Nephron (organoid): ENCODE data around the gene PELI2.

ENCODE experiments used
- H3K27ac Mint-ChIP-seq, 3 experiments: 2 replicates each; pipeline ENCODE4 v1.8.0; 2020; ENCODE audit warnings: mixed read lengths in 3 of 3, mild to moderate bottlenecking in 2 of 3, moderate library complexity in 1 of 3
- H3K27me3 Mint-ChIP-seq: 2 replicates; pipeline ENCODE4 v1.8.0; 2021; ENCODE audit warnings: low read depth, mild to moderate bottlenecking, moderate library complexity, mixed read lengths
- H3K36me3 Mint-ChIP-seq: 2 replicates; pipeline ENCODE4 v1.8.0; 2020; ENCODE audit warnings: low read depth, mixed read lengths
- H3K4me1 Mint-ChIP-seq: 2 replicates; pipeline ENCODE4 v1.8.0; 2020; ENCODE audit warnings: mixed read lengths
- H3K4me3 Mint-ChIP-seq, 3 experiments: 2 replicates each; pipeline ENCODE4 v1.8.0; 2020; ENCODE audit warnings: mild to moderate bottlenecking in 3 of 3, mixed read lengths in 3 of 3, moderate library complexity in 2 of 3
- H3K9me3 Mint-ChIP-seq: 2 replicates; pipeline ENCODE4 v1.8.0; 2020; ENCODE audit warnings: mixed read lengths
- CTCF ChIP-seq, 3 experiments: fragments of 200-600 bp; sonication (generic); IDR thresholded peaks; one replicate each; pipeline ENCODE4 v1.5.0; 2021; ENCODE audit warnings: antibody characterized with exemption in 3 of 3; ENCODE audit not compliant: unreplicated experiment in 3 of 3

PELI2 gene

GRCh38 chr14:56206596-56206995 lies 88.4 kb downstream of the PELI2 start:
- H3K27me3 Mint-ChIP-seq = no peaks in the 10 kb centered on the region
- no peak for TF ChIP-seq CTCF (IDR thresholded peaks at IDR 0.05; ENCODE audit: unreplicated experiment in 3 of 3)
- no peaks in the 10 kb centered on the region for H3K36me3 Mint-ChIP-seq
- H3K4me1 Mint-ChIP-seq = peaks cover 3% of the 10 kb centered on the region
- H3K9me3 Mint-ChIP-seq = no peaks in the 10 kb centered on the region
- H3K4me3 Mint-ChIP-seq = no peak overlapping the region
- H3K27ac Mint-ChIP-seq = no peak overlapping the region

GRCh38 chr14:56207626-56208292 lies 89.5 kb downstream of the PELI2 start:
- Mint-ChIP-seq H3K4me3 (no peak overlapping the region), H3K9me3 (no peaks in the 10 kb centered on the region), H3K36me3 (no peaks in the 10 kb centered on the region), H3K27ac (no peak overlapping the region), H3K4me1 (peaks cover 7% of the 10 kb centered on the region), H3K27me3 (no peaks in the 10 kb centered on the region)
- no peak for TF ChIP-seq CTCF (IDR thresholded peaks at IDR 0.05; ENCODE audit: unreplicated experiment in 3 of 3)

GRCh38 chr14:56208520-56208919 lies 90.3 kb downstream of the PELI2 start:
- no peaks in the 10 kb centered on the region for H3K36me3 Mint-ChIP-seq
- H3K9me3 Mint-ChIP-seq = no peaks in the 10 kb centered on the region
- H3K4me3 Mint-ChIP-seq = no peak overlapping the region
- H3K27ac Mint-ChIP-seq = no peak overlapping the region
- peaks cover 7% of the 10 kb centered on the region for H3K4me1 Mint-ChIP-seq
- no peak for TF ChIP-seq CTCF (IDR thresholded peaks at IDR 0.05; ENCODE audit: unreplicated experiment in 3 of 3)
- no peaks in the 10 kb centered on the region for H3K27me3 Mint-ChIP-seq

GRCh38 chr14:56210571-56210970 lies 92.4 kb downstream of the PELI2 start:
- H3K27ac Mint-ChIP-seq = no peak overlapping the region
- no peaks in the 10 kb centered on the region for H3K27me3 Mint-ChIP-seq
- TF ChIP-seq CTCF (IDR thresholded peaks at IDR 0.05; ENCODE audit: unreplicated experiment in 3 of 3) = no peak
- H3K36me3 Mint-ChIP-seq = no peaks in the 10 kb centered on the region
- peaks cover 7% of the 10 kb centered on the region for H3K4me1 Mint-ChIP-seq
- H3K9me3 Mint-ChIP-seq = no peaks in the 10 kb centered on the region
- no peak overlapping the region for H3K4me3 Mint-ChIP-seq

- H3K4me3 Mint-ChIP-seq = no peak overlapping the region
- H3K9me3 Mint-ChIP-seq = no peaks in the 10 kb centered on the region
- peaks cover 9% of the 10 kb centered on the region for H3K4me1 Mint-ChIP-seq
- TF ChIP-seq CTCF (IDR thresholded peaks at IDR 0.05; ENCODE audit: unreplicated experiment in 3 of 3) = no peak
- no peaks in the 10 kb centered on the region for H3K36me3 Mint-ChIP-seq
- H3K27ac Mint-ChIP-seq = no peak overlapping the region
- no peaks in the 10 kb centered on the region for H3K27me3 Mint-ChIP-seq
Observed at GRCh38 chr14:56211084-56211483, 92.9 kb downstream of the PELI2 start.

GRCh38 chr14:56211844-56212243 lies 93.6 kb downstream of the PELI2 start:
- Mint-ChIP-seq H3K27ac (no peak overlapping the region), H3K4me1 (peaks cover 17% of the 10 kb centered on the region), H3K36me3 (no peaks in the 10 kb centered on the region), H3K27me3 (no peaks in the 10 kb centered on the region), H3K4me3 (no peak overlapping the region), H3K9me3 (no peaks in the 10 kb centered on the region)
- no peak for TF ChIP-seq CTCF (IDR thresholded peaks at IDR 0.05; ENCODE audit: unreplicated experiment in 3 of 3)
